Activated naive CD8-positive, alpha-beta T cell treated with anti-CD3 and anti-CD28 coated beads, Interleukin-2, amount 50 U/mL, for 16 hours (primary cell): ENCODE measurements around the gene EXPH5.

Source experiments
- DNase-seq: peaks from one replicate; pipeline ENCODE4 v3.0.0-alpha.2; 2020; ENCODE audit warnings: low read depth, low spot score

EXPH5 gene

DNA sequence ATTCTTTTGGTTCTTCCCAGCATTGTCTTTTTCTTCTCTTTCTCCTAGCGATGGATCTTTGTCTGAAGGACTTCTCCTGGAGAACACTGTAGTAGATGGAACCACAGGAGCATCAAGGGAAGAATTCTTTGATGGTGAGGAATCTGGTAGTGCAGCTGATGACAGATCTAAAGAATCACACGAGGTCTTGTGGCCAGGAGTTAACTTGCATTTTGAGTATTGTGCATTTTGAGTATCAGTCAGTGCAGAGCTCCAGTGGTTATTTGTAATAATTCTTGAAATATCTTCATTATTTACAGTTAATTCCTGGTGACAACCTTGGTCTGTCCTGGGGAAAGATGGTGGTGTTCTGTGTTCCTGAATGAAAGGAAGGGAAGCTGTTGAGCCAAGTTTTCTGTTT is 80.9 kb downstream of the EXPH5 start:
- no peak for DNase-seq

GRCh38 chr11:108511851-108512474 is 81.6 kb downstream of the EXPH5 start:
- DNase-seq: no peak

- DNase-seq: no peak
These were observed 84.6 kb downstream of the EXPH5 start for GRCh38 chr11:108508653-108509593.

DNA sequence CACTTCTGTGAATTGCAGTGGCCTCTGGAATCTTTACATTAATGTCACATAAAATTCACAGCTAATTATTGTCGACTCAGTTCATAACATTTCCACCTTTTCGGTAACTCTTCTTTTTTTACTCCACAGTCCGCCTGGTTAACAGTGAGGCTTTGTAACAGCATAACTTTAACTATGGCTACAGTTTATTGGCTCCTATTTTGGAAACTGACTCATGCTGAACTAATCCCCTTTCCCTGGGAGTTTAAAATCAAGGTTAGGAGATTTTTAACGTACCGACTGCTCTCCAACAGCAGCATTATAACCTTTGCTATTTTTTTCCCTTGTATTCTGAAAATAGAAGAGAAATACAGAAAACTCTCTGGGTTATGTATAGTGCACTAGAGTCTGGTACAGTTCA is 92.2 kb downstream of the EXPH5 start:
- DNase-seq: no peak

GRCh38 chr11:108500721-108501120 is 92.8 kb downstream of the EXPH5 start:
- DNase-seq: no peak

- DNase-seq: no peak
These were observed 93.4 kb downstream of the EXPH5 start for GRCh38 chr11:108500169-108500568.

- DNase-seq: no peak
These were observed 94.7 kb downstream of the EXPH5 start for GRCh38 chr11:108498816-108499408.

- no peak for DNase-seq
These were observed 95.3 kb downstream of the EXPH5 start, which contains the start of gene POGLUT3 for GRCh38 chr11:108498046-108498815. Gene POGLUT3 (minus strand): TSS chr11:108498384. CDS start chr11:108498366, 18 bp downstream.

GRCh38 chr11:108497317-108498045 is 96.1 kb downstream of the EXPH5 start:
- DNase-seq: peak; percentile 22

DNA sequence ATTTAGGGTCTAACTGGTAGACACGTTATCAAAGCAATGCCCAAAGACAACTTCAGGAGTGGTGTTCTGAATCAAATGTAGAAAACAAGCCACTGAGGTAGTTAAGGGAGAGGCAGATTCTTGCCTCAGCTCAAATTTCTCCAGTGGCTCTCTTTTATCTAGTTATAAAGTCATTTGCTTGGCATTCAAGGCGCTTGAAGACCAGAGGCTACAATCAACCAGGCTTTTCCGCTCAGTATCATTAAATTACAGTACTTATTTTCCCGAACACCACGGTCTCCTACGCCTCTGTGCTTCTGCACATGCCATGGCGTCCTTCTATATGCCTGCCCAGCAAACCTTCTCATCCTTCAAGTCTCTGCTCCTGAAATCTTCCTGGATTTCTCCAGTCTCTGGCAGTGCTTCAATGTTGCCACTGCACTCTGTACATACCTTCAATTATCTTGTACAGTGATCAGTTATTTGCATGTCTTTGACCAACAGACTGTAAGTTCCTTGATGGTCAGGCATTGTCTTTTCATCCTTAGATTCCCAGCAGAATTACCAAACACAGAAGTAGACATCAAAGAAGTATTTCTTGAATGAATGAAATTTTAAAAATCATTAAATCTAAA is 96.8 kb downstream of the EXPH5 start:
- no peak for DNase-seq

DNA sequence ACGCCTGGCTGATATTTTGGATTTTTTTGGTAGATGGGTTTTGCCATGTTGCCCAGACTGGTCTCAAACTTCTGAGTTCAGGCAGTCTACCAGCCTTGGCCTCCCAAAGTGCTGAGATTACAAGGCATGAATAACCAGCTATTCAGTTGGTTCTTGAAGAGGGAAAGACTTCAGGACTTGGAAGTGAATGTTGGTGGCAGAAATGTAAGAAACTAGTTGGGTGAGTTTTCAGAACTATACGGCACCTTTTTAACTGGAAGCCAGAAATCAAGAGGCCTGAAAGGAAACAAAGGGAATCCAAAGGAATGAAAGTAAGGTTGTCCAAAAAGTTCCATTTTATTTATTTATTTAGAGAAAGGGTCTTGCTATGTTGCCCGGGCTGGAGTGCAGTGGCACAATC is 98.2 kb downstream of the EXPH5 start:
- DNase-seq: no peak

- no peak for DNase-seq
These were observed 99.4 kb downstream of the EXPH5 start for GRCh38 chr11:108494182-108494581.

- no peak for DNase-seq
These were observed 101.6 kb downstream of the EXPH5 start for GRCh38 chr11:108491936-108492335.

GRCh38 chr11:108486828-108487227 is 106.7 kb downstream of the EXPH5 start:
- DNase-seq: no peak

- DNase-seq: no peak
These were observed 107.2 kb downstream of the EXPH5 start for GRCh38 chr11:108486331-108486730.

DNA sequence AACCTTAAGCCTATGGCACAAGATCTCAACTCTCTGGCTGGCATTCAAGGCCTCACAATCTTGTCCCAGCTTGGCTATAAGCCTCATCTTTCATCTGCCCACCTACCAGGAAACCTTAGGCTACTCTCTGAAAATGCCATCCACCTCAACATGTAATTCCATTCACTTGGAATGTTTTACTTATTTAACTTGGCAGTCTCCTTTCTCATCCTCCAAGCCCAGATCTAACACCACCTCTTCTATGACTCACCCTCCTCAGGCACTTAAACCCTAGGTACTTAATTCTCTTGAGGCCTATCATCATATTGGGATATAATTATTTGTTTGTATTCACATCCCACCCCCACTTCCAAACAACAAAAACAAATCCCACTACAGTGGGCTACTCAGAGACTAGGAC is 110.4 kb downstream of the EXPH5 start:
- DNase-seq: no peak

- DNase-seq: no peak
These were observed 118.7 kb downstream of the EXPH5 start for GRCh38 chr11:108474664-108475463.

GRCh38 chr11:108472681-108473080 is 120.9 kb downstream of the EXPH5 start:
- no peak for DNase-seq

DNA sequence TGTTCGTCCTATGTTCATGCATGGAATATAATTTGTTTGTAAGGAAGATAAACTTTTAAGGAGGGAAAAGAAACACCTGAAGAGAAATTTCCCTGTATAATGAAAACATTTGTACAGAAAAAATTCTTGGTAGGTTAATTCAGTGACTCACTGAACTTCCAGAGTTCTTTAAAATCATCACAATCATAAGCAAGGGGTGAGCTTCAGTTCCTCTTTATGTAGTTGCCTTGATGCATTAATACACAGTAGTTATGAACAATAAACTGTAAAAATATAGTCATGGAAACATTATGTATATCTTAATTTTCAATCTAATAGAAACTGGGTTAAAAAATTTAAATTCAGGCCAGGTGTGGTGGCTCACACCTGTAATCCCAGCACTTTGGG is 125.1 kb downstream of the EXPH5 start:
- DNase-seq: no peak
